Measurements from ENCODE around the gene ATXN1.

DNA sequence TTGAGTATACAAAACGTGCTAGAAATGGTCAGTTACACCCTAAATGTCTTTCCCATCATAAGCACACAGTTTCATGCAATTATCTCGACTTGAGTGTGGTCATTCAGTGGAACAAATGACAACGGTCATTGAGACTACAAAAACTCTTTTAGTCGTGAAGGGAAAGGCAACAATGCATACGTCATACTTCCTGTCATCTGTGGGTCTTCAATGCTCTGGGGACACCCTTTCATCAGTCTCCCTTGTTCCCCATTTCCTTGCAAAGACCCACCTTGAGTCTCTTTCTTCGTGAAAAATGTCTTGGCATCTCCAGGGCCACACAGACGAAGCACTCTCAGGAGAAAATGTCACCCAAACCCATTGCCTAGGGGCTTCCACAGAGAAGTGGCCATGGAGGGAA lies 284.4 kb downstream of the ATXN1 start:
- TF ChIP-seq, protein P1, sequence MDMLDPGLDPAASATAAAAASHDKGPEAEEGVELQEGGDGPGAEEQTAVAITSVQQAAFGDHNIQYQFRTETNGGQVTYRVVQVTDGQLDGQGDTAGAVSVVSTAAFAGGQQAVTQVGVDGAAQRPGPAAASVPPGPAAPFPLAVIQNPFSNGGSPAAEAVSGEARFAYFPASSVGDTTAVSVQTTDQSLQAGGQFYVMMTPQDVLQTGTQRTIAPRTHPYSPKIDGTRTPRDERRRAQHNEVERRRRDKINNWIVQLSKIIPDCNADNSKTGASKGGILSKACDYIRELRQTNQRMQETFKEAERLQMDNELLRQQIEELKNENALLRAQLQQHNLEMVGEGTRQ (IDR thresholded peaks at IDR 0.05; ENCODE audit: borderline replicate concordance, low read depth, low read length): no peak
- TF ChIP-seq ELF1 (IDR thresholded peaks at IDR 0.05): no peak
- no peak for TF ChIP-seq POLR2AphosphoS5 (IDR thresholded peaks at IDR 0.05; ENCODE audit: low read depth, low read length)
- TF ChIP-seq, protein P2, sequence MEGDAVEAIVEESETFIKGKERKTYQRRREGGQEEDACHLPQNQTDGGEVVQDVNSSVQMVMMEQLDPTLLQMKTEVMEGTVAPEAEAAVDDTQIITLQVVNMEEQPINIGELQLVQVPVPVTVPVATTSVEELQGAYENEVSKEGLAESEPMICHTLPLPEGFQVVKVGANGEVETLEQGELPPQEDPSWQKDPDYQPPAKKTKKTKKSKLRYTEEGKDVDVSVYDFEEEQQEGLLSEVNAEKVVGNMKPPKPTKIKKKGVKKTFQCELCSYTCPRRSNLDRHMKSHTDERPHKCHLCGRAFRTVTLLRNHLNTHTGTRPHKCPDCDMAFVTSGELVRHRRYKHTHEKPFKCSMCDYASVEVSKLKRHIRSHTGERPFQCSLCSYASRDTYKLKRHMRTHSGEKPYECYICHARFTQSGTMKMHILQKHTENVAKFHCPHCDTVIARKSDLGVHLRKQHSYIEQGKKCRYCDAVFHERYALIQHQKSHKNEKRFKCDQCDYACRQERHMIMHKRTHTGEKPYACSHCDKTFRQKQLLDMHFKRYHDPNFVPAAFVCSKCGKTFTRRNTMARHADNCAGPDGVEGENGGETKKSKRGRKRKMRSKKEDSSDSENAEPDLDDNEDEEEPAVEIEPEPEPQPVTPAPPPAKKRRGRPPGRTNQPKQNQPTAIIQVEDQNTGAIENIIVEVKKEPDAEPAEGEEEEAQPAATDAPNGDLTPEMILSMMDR (IDR thresholded peaks at IDR 0.05): no peak
- no peak for TF ChIP-seq MXI1 (IDR thresholded peaks at IDR 0.05; ENCODE audit: low read depth, low read length)
- TF ChIP-seq SMC3 (IDR thresholded peaks at IDR 0.05; ENCODE audit: low read depth, low read length): no peak
- TF ChIP-seq TAF1 (IDR thresholded peaks at IDR 0.05; ENCODE audit: borderline replicate concordance, low read depth, low read length): no peak
- TF ChIP-seq, protein P3, sequence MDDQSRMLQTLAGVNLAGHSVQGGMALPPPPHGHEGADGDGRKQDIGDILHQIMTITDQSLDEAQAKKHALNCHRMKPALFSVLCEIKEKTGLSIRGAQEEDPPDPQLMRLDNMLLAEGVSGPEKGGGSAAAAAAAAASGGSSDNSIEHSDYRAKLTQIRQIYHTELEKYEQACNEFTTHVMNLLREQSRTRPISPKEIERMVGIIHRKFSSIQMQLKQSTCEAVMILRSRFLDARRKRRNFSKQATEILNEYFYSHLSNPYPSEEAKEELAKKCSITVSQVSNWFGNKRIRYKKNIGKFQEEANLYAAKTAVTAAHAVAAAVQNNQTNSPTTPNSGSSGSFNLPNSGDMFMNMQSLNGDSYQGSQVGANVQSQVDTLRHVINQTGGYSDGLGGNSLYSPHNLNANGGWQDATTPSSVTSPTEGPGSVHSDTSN (IDR thresholded peaks at IDR 0.05): no peak
- no peak for TF ChIP-seq JUND (IDR thresholded peaks at IDR 0.05)
- no peak for TF ChIP-seq CHD2 (IDR thresholded peaks at IDR 0.05; ENCODE audit: low read length, partially characterized antibody)
- TF ChIP-seq RFX5 (IDR thresholded peaks at IDR 0.05; ENCODE audit: low read length): no peak

All from SK-N-SH (cell line).